Caco-2 (cell line): Measurements from ENCODE around the gene RCN1. TPM values are rescaled to one million over a fixed set of nuclear protein-coding genes. Genes with fewer than 3 reads are reported as not detected.

Source experiments
- BruUV-seq: library from RNA; stranded (reverse); fragments of 400-500 nt; replicated peaks from 2 replicates; lab custom pipeline; 2021; lab: Mats Ljungman, UMichigan
- CTCF ChIA-PET: fragments of 300-600 bp; sonication (Branson Sonifier 250); formaldehyde crosslinking; loops from one replicate; lab custom pipeline; 2022; ENCODE audit warnings: antibody characterized with exemption; lab: Charles Lee
- POLR2A ChIA-PET: fragments of 300-600 bp; sonication (Branson Sonifier 250); formaldehyde crosslinking; loops from one replicate; lab custom pipeline; 2022; ENCODE audit warnings: antibody characterized with exemption; lab: Charles Lee
- DNase-seq, 2 experiments: peaks; one replicate each; pipeline versions ENCODE4 v3.0.0 to v3.0.0-alpha.2; 2020 to 2022
- H3K27me3 ChIP-seq: replicated peaks from 2 replicates; pipeline ENCODE4 v1.6.0; 2011; ENCODE audit warnings: low read length; ENCODE audit not compliant: control insufficient read depth, insufficient read depth
- H3K36me3 ChIP-seq: 2 replicates; pipeline ENCODE4 v1.5.1; 2011; ENCODE audit warnings: low read length; ENCODE audit not compliant: control insufficient read depth, insufficient read depth
- H3K4me1 ChIP-seq: fragments of 250-450 bp; sonication (Bioruptor Pico); 2 replicates; pipeline ENCODE4 v1.5.1; 2020; ENCODE audit warnings: mild to moderate bottlenecking
- H3K4me3 ChIP-seq: 2 replicates; pipeline ENCODE4 v1.5.1; 2011; ENCODE audit warnings: low read depth, mild to moderate bottlenecking, control low read depth, low read length
- H3K9me3 ChIP-seq: fragments of 250-450 bp; sonication (Bioruptor Pico); 2 replicates; pipeline ENCODE4 v1.5.1; 2020; ENCODE audit warnings: mild to moderate bottlenecking, moderate library complexity
- H3K27ac Mint-ChIP-seq: one replicate; pipeline ENCODE4 v1.8.0; 2022; ENCODE audit warnings: mixed read lengths; ENCODE audit not compliant: unreplicated experiment
- H3K27me3 Mint-ChIP-seq: one replicate; pipeline ENCODE4 v1.8.0; 2022; ENCODE audit warnings: mixed read lengths; ENCODE audit not compliant: insufficient read depth, unreplicated experiment
- H3K36me3 Mint-ChIP-seq: one replicate; pipeline ENCODE4 v1.8.0; 2022; ENCODE audit warnings: mild to moderate bottlenecking, mixed read lengths; ENCODE audit not compliant: insufficient read depth, unreplicated experiment
- H3K4me1 Mint-ChIP-seq: one replicate; pipeline ENCODE4 v1.8.0; 2022; ENCODE audit warnings: low read depth, mixed read lengths; ENCODE audit not compliant: unreplicated experiment
- H3K4me3 Mint-ChIP-seq: one replicate; pipeline ENCODE4 v1.8.0; 2022; ENCODE audit warnings: mild to moderate bottlenecking, moderate library complexity, mixed read lengths; ENCODE audit not compliant: unreplicated experiment
- H3K9me3 Mint-ChIP-seq: one replicate; pipeline ENCODE4 v1.8.0; 2022; ENCODE audit warnings: mixed read lengths; ENCODE audit not compliant: unreplicated experiment
- intact Hi-C: fragments of 100-400 bp; cut with micrococcal nuclease; formaldehyde crosslinking; loops from one replicate; pipeline ENCODE4 v1.10.0; 2022; ENCODE audit not compliant: unreplicated experiment
- total RNA-seq: library from RNA; stranded (reverse); gene quantifications from 2 replicates; pipeline ENCODE4 v1.2.3, GENCODE V29; 2022
- TF ChIP-seq, protein P1 (sequence below), 2 experiments: fragments of 200-600 bp in 1 of 2; IDR thresholded peaks; 1 replicate in 1 of 2; 2 replicates in 1 of 2; pipeline versions ENCODE4 v1.5.1 to v1.8.0; 2011 to 2022; ENCODE audit warnings: antibody characterized with exemption in 1 of 2, control low read depth in 1 of 2, inconsistent platforms in 1 of 2, low read depth in 1 of 2, low read length in 1 of 2, mild to moderate bottlenecking in 1 of 2, moderate library complexity in 1 of 2; ENCODE audit not compliant: insufficient read depth in 1 of 2, severe bottlenecking in 1 of 2, unreplicated experiment in 1 of 2

The RCN1 gene
- total RNA-seq, 1 experiment from 2014 or later: 185 TPM

DNA sequence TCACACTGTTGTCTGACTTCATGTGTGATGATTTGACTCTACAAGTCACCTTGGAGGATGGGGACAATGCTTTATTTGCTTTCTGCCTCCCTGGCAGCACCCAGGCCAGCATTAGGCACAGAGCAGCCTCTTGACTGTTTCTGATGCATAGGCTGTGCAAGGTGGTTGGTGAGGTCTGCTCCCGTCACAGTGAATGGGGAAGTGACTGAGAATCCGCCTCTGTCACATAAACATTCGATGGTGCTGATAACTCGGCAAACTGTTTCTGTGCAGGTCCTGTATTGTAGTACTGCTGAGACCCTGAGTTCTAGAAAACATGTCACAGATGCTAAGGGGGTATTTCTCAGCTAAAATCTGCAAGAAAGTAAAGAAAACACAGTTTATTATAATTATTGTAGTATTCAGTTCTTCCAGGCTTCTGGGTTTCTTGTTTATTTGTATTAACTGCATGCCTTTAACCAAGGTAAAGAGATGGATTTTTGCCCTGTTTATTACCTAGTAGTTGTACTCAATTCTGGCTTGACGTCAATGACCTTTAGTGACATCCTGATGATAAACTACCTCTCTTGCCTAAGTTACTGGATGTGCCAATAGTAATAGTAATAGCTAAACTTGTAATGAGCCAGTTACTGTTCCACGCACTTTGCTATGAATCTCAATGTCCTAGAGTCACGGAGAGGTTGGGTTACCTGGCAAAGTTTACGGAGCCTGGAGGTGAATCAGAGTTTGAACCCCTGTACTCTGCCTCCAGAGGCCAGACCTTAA is 24.8 kb upstream of the RCN1 start:
- Mint-ChIP-seq H3K36me3 (no peaks in the 10 kb centered on the region), H3K27ac (no peak overlapping the region), H3K4me3 (no peak overlapping the region), H3K27me3 (peaks cover 16% of the 10 kb centered on the region), H3K4me1 (peaks cover 9% of the 10 kb centered on the region), H3K9me3 (no peaks in the 10 kb centered on the region)
- no peaks in the 10 kb centered on the region for H3K9me3 ChIP-seq
- H3K4me3 ChIP-seq: no peak overlapping the region
- TF ChIP-seq, protein P1, sequence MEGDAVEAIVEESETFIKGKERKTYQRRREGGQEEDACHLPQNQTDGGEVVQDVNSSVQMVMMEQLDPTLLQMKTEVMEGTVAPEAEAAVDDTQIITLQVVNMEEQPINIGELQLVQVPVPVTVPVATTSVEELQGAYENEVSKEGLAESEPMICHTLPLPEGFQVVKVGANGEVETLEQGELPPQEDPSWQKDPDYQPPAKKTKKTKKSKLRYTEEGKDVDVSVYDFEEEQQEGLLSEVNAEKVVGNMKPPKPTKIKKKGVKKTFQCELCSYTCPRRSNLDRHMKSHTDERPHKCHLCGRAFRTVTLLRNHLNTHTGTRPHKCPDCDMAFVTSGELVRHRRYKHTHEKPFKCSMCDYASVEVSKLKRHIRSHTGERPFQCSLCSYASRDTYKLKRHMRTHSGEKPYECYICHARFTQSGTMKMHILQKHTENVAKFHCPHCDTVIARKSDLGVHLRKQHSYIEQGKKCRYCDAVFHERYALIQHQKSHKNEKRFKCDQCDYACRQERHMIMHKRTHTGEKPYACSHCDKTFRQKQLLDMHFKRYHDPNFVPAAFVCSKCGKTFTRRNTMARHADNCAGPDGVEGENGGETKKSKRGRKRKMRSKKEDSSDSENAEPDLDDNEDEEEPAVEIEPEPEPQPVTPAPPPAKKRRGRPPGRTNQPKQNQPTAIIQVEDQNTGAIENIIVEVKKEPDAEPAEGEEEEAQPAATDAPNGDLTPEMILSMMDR (IDR thresholded peaks at IDR 0.05; ENCODE audit: insufficient read depth in 1 of 2, low read depth in 1 of 2, low read length in 1 of 2, severe bottlenecking in 1 of 2, unreplicated experiment in 1 of 2): no peak
- H3K4me1 ChIP-seq: peaks cover 16% of the 10 kb centered on the region
- H3K36me3 ChIP-seq: no peaks in the 10 kb centered on the region
- DNase-seq: no peak
- ChIA-PET POLR2A (no interaction called here), CTCF (no interaction called here)
- H3K27me3 ChIP-seq: peaks cover 1% of the 10 kb centered on the region; the same call in 1 of the 2 replicates
- no TSS peak for BruUV-seq
- intact Hi-C loops: loop anchor here (5.0 kb wide), 1 partner anchor 36 kb away; no protein-coding TSS in a partner anchor

DNA sequence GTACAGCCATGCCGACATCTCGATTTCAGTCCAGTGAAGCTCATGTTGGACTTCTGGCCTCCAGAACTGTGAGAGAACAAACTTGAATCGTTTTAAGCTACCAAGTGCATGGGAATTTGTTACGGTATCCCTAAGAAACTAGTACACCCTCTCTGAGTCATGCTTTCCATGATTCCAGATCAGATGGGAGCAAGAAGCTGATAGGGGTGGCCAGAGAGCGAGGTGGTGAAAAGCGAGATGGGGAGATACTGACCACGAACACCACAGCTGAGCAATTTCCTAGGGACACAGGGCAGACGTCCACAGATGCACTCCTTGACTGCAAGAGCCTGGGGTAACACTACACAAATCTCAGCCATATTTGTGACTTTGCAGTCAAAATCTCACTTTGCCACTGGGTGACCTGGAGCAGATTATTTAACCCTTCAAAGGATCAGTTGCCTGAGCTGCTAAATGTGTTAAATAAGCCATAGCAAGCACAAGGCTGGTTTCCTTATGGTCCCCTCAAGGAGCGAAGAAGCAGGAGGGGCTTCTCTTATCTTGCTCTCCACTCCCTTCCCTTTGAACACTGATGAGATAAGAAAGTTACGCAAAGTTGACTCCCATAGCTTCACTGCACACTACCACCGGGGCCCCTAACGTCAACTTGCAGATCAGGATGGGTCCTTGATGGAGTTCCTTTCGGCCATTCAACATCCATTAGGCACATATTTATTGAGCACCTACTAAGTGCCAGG is 22.6 kb upstream of the RCN1 start:
- intact Hi-C loops: loop anchor here (5.0 kb wide), 1 partner anchor 34 kb away; no protein-coding TSS in a partner anchor
- H3K36me3 Mint-ChIP-seq: no peaks in the 10 kb centered on the region
- Histone ChIP-seq H3K27me3 (0 out of 2 replicates have a peak, but pooled peaks cover 1% of the 10 kb centered on the region), H3K4me3 (no peak overlapping the region), H3K9me3 (no peaks in the 10 kb centered on the region), H3K36me3 (no peaks in the 10 kb centered on the region), H3K4me1 (peaks cover 19% of the 10 kb centered on the region)
- no TSS peak for BruUV-seq
- ChIA-PET CTCF (interaction anchor here (0.6 kb wide), 1 partner anchor 14 kb away, joined by 3 read pairs; no protein-coding TSS in a partner anchor), POLR2A (interaction anchor here (0.6 kb wide), 1 partner anchor 23 kb away, joined by 4 read pairs; the partner anchor contains the start of gene RCN1)
- H3K27me3 Mint-ChIP-seq: peaks cover 10% of the 10 kb centered on the region
- no peaks in the 10 kb centered on the region for H3K9me3 Mint-ChIP-seq
- H3K4me1 Mint-ChIP-seq: peaks cover 21% of the 10 kb centered on the region
- H3K27ac Mint-ChIP-seq: no peak overlapping the region
- H3K4me3 Mint-ChIP-seq: no peak overlapping the region
- peak in 1 of 2 experiments; percentile 15 for DNase-seq
- TF ChIP-seq, protein P1 (IDR thresholded peaks at IDR 0.05; ENCODE audit: insufficient read depth in 1 of 2, low read depth in 1 of 2, low read length in 1 of 2, severe bottlenecking in 1 of 2, unreplicated experiment in 1 of 2): no peak

DNA sequence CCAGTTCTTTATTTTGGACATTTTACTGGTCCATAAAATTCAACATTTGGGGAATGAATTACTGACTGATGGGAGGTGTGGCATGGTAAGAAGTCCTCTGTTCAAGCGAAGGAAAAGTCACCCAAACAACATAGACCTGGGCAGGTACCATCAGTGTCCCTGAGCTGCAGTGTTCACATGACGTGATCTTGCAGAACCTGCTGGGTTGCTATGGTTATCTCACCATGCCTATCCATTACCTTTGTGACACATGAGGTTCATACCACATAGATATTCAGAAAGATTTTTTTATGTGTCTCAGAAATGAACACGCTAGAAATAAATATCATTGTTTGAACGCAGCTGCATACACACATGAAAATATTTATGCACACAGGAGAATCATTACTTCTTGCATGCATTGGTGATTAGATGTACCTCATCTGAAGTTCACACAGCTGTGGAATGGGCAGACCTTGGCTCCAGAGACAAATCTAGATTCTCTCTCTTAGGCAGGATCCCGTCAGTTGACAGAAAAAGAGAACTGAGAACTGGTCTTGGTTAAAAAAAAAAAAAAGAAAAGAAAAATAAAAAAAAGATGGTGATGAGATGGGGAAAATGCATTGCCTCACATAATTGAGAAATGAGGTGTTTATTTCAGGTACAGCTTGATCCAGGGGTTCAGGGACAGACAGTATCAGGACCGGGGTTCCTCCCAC is 21.4 kb upstream of the RCN1 start:
- H3K27ac Mint-ChIP-seq: no peak overlapping the region
- 0 out of 2 replicates have a peak, but pooled peaks cover 1% of the 10 kb centered on the region for H3K27me3 ChIP-seq
- no peaks in the 10 kb centered on the region for H3K9me3 Mint-ChIP-seq
- POLR2A ChIA-PET: no interaction called here
- TF ChIP-seq, protein P1 (IDR thresholded peaks at IDR 0.05; ENCODE audit: insufficient read depth in 1 of 2, low read depth in 1 of 2, low read length in 1 of 2, severe bottlenecking in 1 of 2, unreplicated experiment in 1 of 2): no peak
- H3K27me3 Mint-ChIP-seq: peaks cover 4% of the 10 kb centered on the region
- H3K4me3 Mint-ChIP-seq: no peak overlapping the region
- CTCF ChIA-PET: no interaction called here
- no peaks in the 10 kb centered on the region for H3K36me3 Mint-ChIP-seq
- DNase-seq: no peak
- intact Hi-C loops: loop anchor here (5.0 kb wide), 1 partner anchor 33 kb away; no protein-coding TSS in a partner anchor
- no peaks in the 10 kb centered on the region for H3K36me3 ChIP-seq
- no TSS peak for BruUV-seq
- no peak overlapping the region for H3K4me3 ChIP-seq
- H3K4me1 ChIP-seq: peaks cover 19% of the 10 kb centered on the region
- peaks cover 21% of the 10 kb centered on the region for H3K4me1 Mint-ChIP-seq
- no peaks in the 10 kb centered on the region for H3K9me3 ChIP-seq
